PC-3 (cell line): ENCODE results near the gene PLCL1. TPM values are rescaled to one million over a fixed set of nuclear protein-coding genes. Genes with fewer than 3 reads are reported as not detected.

Experiments used
- ATAC-seq: fragments of 200-7000 bp; cut with Tn5 transposase; 2 replicates; pipeline ENCODE4 v1.9.1; 2020; ENCODE audit warnings: mild to moderate bottlenecking, moderate library complexity
- BruUV-seq: library from RNA; stranded (reverse); fragments of 400-500 nt; replicated peaks from 2 replicates; lab custom pipeline; 2021; lab: Mats Ljungman, UMichigan
- CTCF ChIA-PET: fragments of 300-600 bp; sonication (Branson Sonifier 250); formaldehyde crosslinking; loops from one replicate; lab custom pipeline; 2022; ENCODE audit warnings: antibody characterized with exemption; lab: Charles Lee
- POLR2A ChIA-PET: fragments of 300-600 bp; sonication (Branson Sonifier 250); formaldehyde crosslinking; loops from one replicate; lab custom pipeline; 2022; ENCODE audit warnings: antibody characterized with exemption; ENCODE audit not compliant: unreplicated experiment; lab: Charles Lee
- DNase-seq: peaks from one replicate; pipeline ENCODE4 v3.0.0-alpha.2; 2015
- H2AFZ ChIP-seq: fragments of 300-600 bp; sonication (generic); 2 replicates; pipeline ENCODE4 v1.6.0; 2016; ENCODE audit warnings: antibody characterized with exemption, low read length
- H3F3A ChIP-seq: fragments of 300-600 bp; sonication (generic); one replicate; pipeline ENCODE4 v1.6.0; 2017; ENCODE audit warnings: antibody characterized with exemption, low read length, control low read depth, mild to moderate bottlenecking; ENCODE audit not compliant: unreplicated experiment
- H3K27ac ChIP-seq: fragments of 300-600 bp; sonication (generic); 2 replicates; pipeline ENCODE4 v1.5.1; 2016; ENCODE audit warnings: mild to moderate bottlenecking, low read length
- H3K27me3 ChIP-seq: fragments of 300-600 bp; sonication (generic); 2 replicates; pipeline ENCODE4 v1.6.1; 2016; ENCODE audit warnings: low read length, mixed read lengths
- H3K36me3 ChIP-seq: fragments of 300-600 bp; sonication (generic); 2 replicates; pipeline ENCODE4 v1.6.1; 2016; ENCODE audit warnings: low read depth, mixed run types, low read length, mixed read lengths
- H3K4me1 ChIP-seq: fragments of 300-600 bp; sonication (generic); 2 replicates; pipeline ENCODE4 v1.5.1; 2016; ENCODE audit warnings: low read length; ENCODE audit not compliant: insufficient read depth
- H3K4me2 ChIP-seq: fragments of 300-600 bp; sonication (generic); 2 replicates; pipeline ENCODE4 v1.6.0; 2016; ENCODE audit warnings: low read length
- H3K4me3 ChIP-seq: fragments of 300-600 bp; sonication (generic); 2 replicates; pipeline ENCODE4 v1.5.1; 2016; ENCODE audit warnings: mild to moderate bottlenecking, low read length, mixed read lengths
- H3K79me2 ChIP-seq: fragments of 300-600 bp; sonication (generic); 2 replicates; pipeline ENCODE4 v1.6.1; 2017; ENCODE audit warnings: low read length, mixed read lengths
- H3K9ac ChIP-seq: fragments of 300-600 bp; sonication (generic); 2 replicates; pipeline ENCODE4 v1.6.0; 2016; ENCODE audit warnings: mild to moderate bottlenecking, low read length
- H3K9me2 ChIP-seq: fragments of 300-600 bp; sonication (generic); replicated peaks from 2 replicates; pipeline ENCODE4 v1.6.1; 2016; ENCODE audit warnings: mixed run types, low read length, mixed read lengths
- H3K9me3 ChIP-seq: fragments of 300-600 bp; sonication (generic); 2 replicates; pipeline ENCODE4 v1.6.1; 2016; ENCODE audit warnings: low read length, mixed read lengths
- H4K20me1 ChIP-seq: fragments of 300-600 bp; sonication (generic); 2 replicates; pipeline ENCODE4 v1.6.1; 2016; ENCODE audit warnings: low read length, mixed read lengths
- CTCF ChIP-seq: fragments of 300-600 bp; sonication (generic); conservative IDR thresholded peaks from 2 replicates; pipeline ENCODE4 v1.5.1; 2017; ENCODE audit warnings: antibody characterized with exemption, low read depth, mild to moderate bottlenecking, low read length
- EZH2 ChIP-seq: fragments of 300-600 bp; sonication (generic); IDR thresholded peaks from one replicate; pipeline ENCODE4 v1.6.1; 2017; ENCODE audit warnings: antibody characterized with exemption, mild to moderate bottlenecking, low read length; ENCODE audit not compliant: unreplicated experiment
- EZH2phosphoT487 ChIP-seq: fragments of 300-600 bp; sonication (generic); IDR thresholded peaks from 2 replicates; pipeline ENCODE4 v1.6.1; 2018; ENCODE audit warnings: mild to moderate bottlenecking, antibody characterized with exemption, low read length, borderline replicate concordance
- intact Hi-C: fragments of 100-400 bp; cut with micrococcal nuclease; formaldehyde crosslinking; loops from 2 replicates; pipeline ENCODE4 v1.9.0; 2023
- total RNA-seq: library from RNA; depleted of rRNA; stranded (reverse); fragments of >200 nt; gene quantifications from 2 replicates; pipeline ENCODE4 v1.2.3, GENCODE V29; 2014

Gene PLCL1
- total RNA-seq, 1 experiment from 2014 or later: not detected

- Histone ChIP-seq H3K9me2 (no peaks in the 10 kb centered on the region), H3K9me3 (no peaks in the 10 kb centered on the region), H3K79me2 (no peaks in the 10 kb centered on the region), H4K20me1 (no peaks in the 10 kb centered on the region), H3K4me3 (no peak overlapping the region), H3K27me3 (no peaks in the 10 kb centered on the region; the same call in 1 of the 2 replicates), H3F3A (no peaks in the 10 kb centered on the region), H3K4me1 (no peaks in the 10 kb centered on the region), H3K36me3 (no peaks in the 10 kb centered on the region), H3K9ac (no peak overlapping the region), H2AFZ (no peak overlapping the region), H3K4me2 (no peak overlapping the region), H3K27ac (no peak overlapping the region)
- TF ChIP-seq EZH2 (no peak), CTCF (no peak), EZH2phosphoT487 (no peak)
- DNase-seq (no peak), ATAC-seq (no peak)
- ChIA-PET CTCF (no interaction called here), POLR2A (no interaction called here)
- intact Hi-C loops: no loop called here
- BruUV-seq: no TSS peak
Observed at GRCh38 chr2:198136142-198136541, 331.7 kb downstream of the PLCL1 start.

GRCh38 chr2:198137733-198138132 lies 333.3 kb downstream of the PLCL1 start:
- CTCF ChIA-PET: no interaction called here
- Histone ChIP-seq H3K4me2 (no peak overlapping the region), H3K27ac (no peak overlapping the region), H3F3A (no peaks in the 10 kb centered on the region), H3K36me3 (no peaks in the 10 kb centered on the region), H2AFZ (no peak overlapping the region), H3K9me2 (no peaks in the 10 kb centered on the region), H3K79me2 (no peaks in the 10 kb centered on the region), H3K27me3 (no peaks in the 10 kb centered on the region; the same call in 1 of the 2 replicates), H4K20me1 (no peaks in the 10 kb centered on the region), H3K9ac (no peak overlapping the region), H3K9me3 (no peaks in the 10 kb centered on the region), H3K4me3 (no peak overlapping the region), H3K4me1 (no peaks in the 10 kb centered on the region)
- ATAC-seq (no peak), DNase-seq (no peak)
- intact Hi-C loops: no loop called here
- POLR2A ChIA-PET: no interaction called here
- BruUV-seq: no TSS peak
- TF ChIP-seq EZH2phosphoT487 (no peak), CTCF (no peak), EZH2 (no peak)

GRCh38 chr2:198141726-198142125 lies 337.3 kb downstream of the PLCL1 start:
- DNase-seq (no peak), ATAC-seq (no peak)
- Histone ChIP-seq H3K9ac (no peak overlapping the region), H3K36me3 (no peaks in the 10 kb centered on the region), H4K20me1 (no peaks in the 10 kb centered on the region), H3F3A (no peaks in the 10 kb centered on the region), H3K27me3 (peaks cover 5% of the 10 kb centered on the region; the same call in 1 of the 2 replicates), H3K4me1 (no peaks in the 10 kb centered on the region), H3K27ac (no peak overlapping the region), H3K9me2 (no peaks in the 10 kb centered on the region), H3K9me3 (no peaks in the 10 kb centered on the region), H3K4me2 (no peak overlapping the region), H3K79me2 (no peaks in the 10 kb centered on the region), H3K4me3 (no peak overlapping the region), H2AFZ (no peak overlapping the region)
- POLR2A ChIA-PET: no interaction called here
- BruUV-seq: no TSS peak
- TF ChIP-seq EZH2phosphoT487: no peak
- no peak for TF ChIP-seq CTCF
- TF ChIP-seq EZH2: no peak
- intact Hi-C loops: no loop called here
- CTCF ChIA-PET: no interaction called here
